Embryonic facial prominence (tissue), 1 donor: ENCODE results near the gene ITGA11.
"Not testable (repeated sequence)": the region's sequence is repeated elsewhere in the genome, so short reads cannot be mapped to it uniquely, and the experiment has no call there.

Experiments
- DNase-seq: peaks from one replicate; pipeline ENCODE4 v3.0.0-alpha.2; 2016; ENCODE audit errors: extremely low spot score

Gene ITGA11

GRCh38 chr15:68411343-68411675 lies 20.7 kb downstream of the ITGA11 start:
- no peak for DNase-seq

GRCh38 chr15:68410466-68411342 lies 21.3 kb downstream of the ITGA11 start:
- no peak for DNase-seq

GRCh38 chr15:68409736-68410370 lies 22.1 kb downstream of the ITGA11 start:
- DNase-seq = no peak

- no peak for DNase-seq
Measured at GRCh38 chr15:68408971-68409370, 23.0 kb downstream of the ITGA11 start.

- no peak for DNase-seq
Measured at GRCh38 chr15:68407886-68408881, 23.8 kb downstream of the ITGA11 start.

GRCh38 chr15:68407141-68407885 lies 24.6 kb downstream of the ITGA11 start:
- no peak for DNase-seq

- no peak for DNase-seq
Measured at GRCh38 chr15:68405378-68406250, 26.3 kb downstream of the ITGA11 start.

- DNase-seq = no peak
Measured at GRCh38 chr15:68404056-68404798, 27.7 kb downstream of the ITGA11 start.

GRCh38 chr15:68403161-68403941 lies 28.6 kb downstream of the ITGA11 start:
- no peak for DNase-seq

- no peak for DNase-seq
Measured at GRCh38 chr15:68402432-68403160, 29.4 kb downstream of the ITGA11 start.

- no peak for DNase-seq
Measured at GRCh38 chr15:68401496-68402431, 30.2 kb downstream of the ITGA11 start.

GRCh38 chr15:68400066-68400456 lies 31.9 kb downstream of the ITGA11 start:
- DNase-seq = no peak

- no peak for DNase-seq
Measured at GRCh38 chr15:68399096-68400065, 32.6 kb downstream of the ITGA11 start.

- DNase-seq = not testable (repeated sequence)
Measured at GRCh38 chr15:68397999-68398398, 34.0 kb downstream of the ITGA11 start.

- DNase-seq = no peak
Measured at GRCh38 chr15:68396068-68396467, 35.9 kb downstream of the ITGA11 start.

- DNase-seq = no peak
Measured at GRCh38 chr15:68391121-68391520, 40.8 kb downstream of the ITGA11 start.
